GM12801 (cell line): ENCODE measurements around the gene RGS7.

Source experiments
- TF ChIP-seq, protein P1 (sequence below): IDR thresholded peaks from one replicate; pipeline ENCODE4 v1.5.1; 2011; ENCODE audit warnings: control low read depth; ENCODE audit not compliant: insufficient read length; ENCODE audit errors: extremely low read depth

RGS7 gene

GRCh38 chr1:240737298-240737697 lies 619.7 kb downstream of the RGS7 start:
- TF ChIP-seq, protein P1, sequence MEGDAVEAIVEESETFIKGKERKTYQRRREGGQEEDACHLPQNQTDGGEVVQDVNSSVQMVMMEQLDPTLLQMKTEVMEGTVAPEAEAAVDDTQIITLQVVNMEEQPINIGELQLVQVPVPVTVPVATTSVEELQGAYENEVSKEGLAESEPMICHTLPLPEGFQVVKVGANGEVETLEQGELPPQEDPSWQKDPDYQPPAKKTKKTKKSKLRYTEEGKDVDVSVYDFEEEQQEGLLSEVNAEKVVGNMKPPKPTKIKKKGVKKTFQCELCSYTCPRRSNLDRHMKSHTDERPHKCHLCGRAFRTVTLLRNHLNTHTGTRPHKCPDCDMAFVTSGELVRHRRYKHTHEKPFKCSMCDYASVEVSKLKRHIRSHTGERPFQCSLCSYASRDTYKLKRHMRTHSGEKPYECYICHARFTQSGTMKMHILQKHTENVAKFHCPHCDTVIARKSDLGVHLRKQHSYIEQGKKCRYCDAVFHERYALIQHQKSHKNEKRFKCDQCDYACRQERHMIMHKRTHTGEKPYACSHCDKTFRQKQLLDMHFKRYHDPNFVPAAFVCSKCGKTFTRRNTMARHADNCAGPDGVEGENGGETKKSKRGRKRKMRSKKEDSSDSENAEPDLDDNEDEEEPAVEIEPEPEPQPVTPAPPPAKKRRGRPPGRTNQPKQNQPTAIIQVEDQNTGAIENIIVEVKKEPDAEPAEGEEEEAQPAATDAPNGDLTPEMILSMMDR: no peak

GRCh38 chr1:240734001-240734400 lies 623.0 kb downstream of the RGS7 start:
- TF ChIP-seq, protein P1: no peak

GRCh38 chr1:240732390-240732789 lies 624.6 kb downstream of the RGS7 start:
- TF ChIP-seq, protein P1: no peak
